ENCODE measurements around the gene COX8A. TPM values are rescaled to one million over a fixed set of nuclear protein-coding genes. Genes with fewer than 3 reads are reported as not detected.

Gene COX8A
- total and polyA plus RNA-seq, 2 donors (not counting 1 experiment from before 2014, with no cell fraction given) = 99.0 to 244 TPM

- DNase-seq = no peak
- H3K79me2 ChIP-seq (ENCODE audit: control insufficient read depth, insufficient read depth, low read length) = no peaks in the 10 kb centered on the region
- Mint-ChIP-seq H3K4me1 (peaks cover 12% of the 10 kb centered on the region), H3K27me3 (peaks cover 30% of the 10 kb centered on the region), H3K27ac (no peak overlapping the region), H3K9me3 (ENCODE audit: insufficient read depth) (no peaks in the 10 kb centered on the region), H3K4me3 (no peak overlapping the region)
- intact Hi-C loops (cut with micrococcal nuclease) = no loop called here
- H4K20me1 ChIP-seq (ENCODE audit: control insufficient read depth, insufficient read depth, low read length, poor library complexity, severe bottlenecking) = no peaks in the 10 kb centered on the region
- no peak for ATAC-seq (ENCODE audit: low read depth)
- peaks cover 20 to 21% of the 10 kb centered on the region in 2 donors for H3K4me1 ChIP-seq (ENCODE audit: control insufficient read depth in 2 of 2, insufficient read depth in 2 of 2, low read length in 2 of 2)
- peaks cover 0 to 23% (median 0%) of the 10 kb centered on the region in 3 donors for H3K9me3 ChIP-seq (ENCODE audit: control extremely low read depth in 1 of 3, control insufficient read depth in 2 of 3, insufficient read depth in 1 of 3, low read length in 2 of 3)
- no peak overlapping the region for H2AFZ ChIP-seq (ENCODE audit: insufficient read depth, low read depth, low read length, poor library complexity, severe bottlenecking)
- ChIA-PET POLR2A (no interaction called here), CTCF (no interaction called here)
- H3K27ac ChIP-seq (ENCODE audit: low read length in 2 of 2) = no peak overlapping the region
- no peak overlapping the region for H3K9ac ChIP-seq (ENCODE audit: low read length)
- no peak overlapping the region for H3K4me2 ChIP-seq (replicated peaks; ENCODE audit: low read depth, low read length, poor library complexity, severe bottlenecking)
- TF ChIP-seq EZH2 (IDR thresholded peaks at IDR 0.05; ENCODE audit: borderline replicate concordance, insufficient read depth, low read depth, low read length, poor library complexity, severe bottlenecking) (no peak), CTCF (IDR thresholded peaks at IDR 0.05) (no peak)
- no peaks in the 10 kb centered on the region for H3K36me3 ChIP-seq (replicated peaks in 1 of 2; ENCODE audit: control extremely low read depth in 1 of 2, control insufficient read depth in 1 of 2, extremely low read depth in 1 of 2, insufficient read depth in 2 of 2, low read length in 1 of 2)
- no peak overlapping the region for H3K4me3 ChIP-seq (ENCODE audit: control extremely low read depth in 1 of 5, extremely low read depth in 1 of 5, insufficient read depth in 1 of 5, low read depth in 2 of 5, low read length in 4 of 5)
- WGBS (ENCODE audit: insufficient coverage) = 92% methylated on average over 3 of the region's 4 CpGs
- H3K27me3 ChIP-seq (replicated peaks in 1 of 4; ENCODE audit: control extremely low read depth in 1 of 4, control insufficient read depth in 3 of 4, insufficient read depth in 4 of 4, low read length in 3 of 4) = peaks cover 0 to 40% (median 18%) of the 10 kb centered on the region in 4 experiments
Observed at GRCh38 chr11:64005691-64006090, 31.3 kb downstream of the COX8A start.

GRCh38 chr11:64006398-64006797, 32.0 kb downstream of the COX8A start:
- Histone ChIP-seq H3K4me2 (replicated peaks; ENCODE audit: low read depth, low read length, poor library complexity, severe bottlenecking) (no peak overlapping the region), H2AFZ (ENCODE audit: insufficient read depth, low read depth, low read length, poor library complexity, severe bottlenecking) (no peak overlapping the region), H3K27me3 (replicated peaks in 1 of 4; ENCODE audit: control extremely low read depth in 1 of 4, control insufficient read depth in 3 of 4, insufficient read depth in 4 of 4, low read length in 3 of 4) (peaks cover 0 to 40% (median 15%) of the 10 kb centered on the region in 4 experiments), H3K27ac (ENCODE audit: low read length in 2 of 2) (no peak overlapping the region), H3K4me1 (ENCODE audit: control insufficient read depth in 2 of 2, insufficient read depth in 2 of 2, low read length in 2 of 2) (peaks cover 15 to 16% of the 10 kb centered on the region in 2 donors), H3K9me3 (ENCODE audit: control extremely low read depth in 1 of 3, control insufficient read depth in 2 of 3, insufficient read depth in 1 of 3, low read length in 2 of 3) (peaks cover 0 to 30% (median 0%) of the 10 kb centered on the region in 3 donors), H4K20me1 (ENCODE audit: control insufficient read depth, insufficient read depth, low read length, poor library complexity, severe bottlenecking) (no peaks in the 10 kb centered on the region), H3K9ac (ENCODE audit: low read length) (no peak overlapping the region), H3K4me3 (ENCODE audit: control extremely low read depth in 1 of 5, extremely low read depth in 1 of 5, insufficient read depth in 1 of 5, low read depth in 2 of 5, low read length in 4 of 5) (no peak overlapping the region), H3K36me3 (replicated peaks in 1 of 2; ENCODE audit: control extremely low read depth in 1 of 2, control insufficient read depth in 1 of 2, extremely low read depth in 1 of 2, insufficient read depth in 2 of 2, low read length in 1 of 2) (no peaks in the 10 kb centered on the region), H3K79me2 (ENCODE audit: control insufficient read depth, insufficient read depth, low read length) (no peaks in the 10 kb centered on the region)
- ATAC-seq (ENCODE audit: low read depth) (no peak), DNase-seq (no peak)
- H3K4me1 Mint-ChIP-seq = peaks cover 11% of the 10 kb centered on the region
- no peak overlapping the region for H3K27ac Mint-ChIP-seq
- intact Hi-C loops (cut with micrococcal nuclease) = no loop called here
- POLR2A ChIA-PET = no interaction called here
- H3K27me3 Mint-ChIP-seq = peaks cover 30% of the 10 kb centered on the region
- H3K9me3 Mint-ChIP-seq (ENCODE audit: insufficient read depth) = no peaks in the 10 kb centered on the region
- CTCF ChIA-PET = interaction anchor here (1.1 kb wide), 1 partner anchor 141 kb away, joined by 4 read pairs; no protein-coding TSS in a partner anchor
- WGBS (ENCODE audit: insufficient coverage) = 67% methylated on average over 7 of the region's 12 CpGs
- TF ChIP-seq CTCF (IDR thresholded peaks at IDR 0.05) = no peak
- no peak for TF ChIP-seq EZH2 (IDR thresholded peaks at IDR 0.05; ENCODE audit: borderline replicate concordance, insufficient read depth, low read depth, low read length, poor library complexity, severe bottlenecking)
- no peak overlapping the region for H3K4me3 Mint-ChIP-seq
